Globus pallidus (tissue), 1 donor: ENCODE results near the gene TMEM92.

Experiments used
- DNase-seq: peaks from one replicate; pipeline ENCODE4 v3.0.0-alpha.2; 2015; ENCODE audit warnings: low spot score

TMEM92 gene

GRCh38 chr17:50328363-50329325 is 54.4 kb downstream of the TMEM92 start:
- DNase-seq, result no peak

- no peak for DNase-seq
Observed at GRCh38 chr17:50329716-50330115, 55.5 kb downstream of the TMEM92 start.

GRCh38 chr17:50330151-50330775 is 56.0 kb downstream of the TMEM92 start:
- DNase-seq, result no peak
